Brain microvascular endothelial cell (primary cell): ENCODE measurements around the gene SLC41A1.

Experiments
- DNase-seq: peaks from one replicate; pipeline ENCODE4 v3.0.0-alpha.2; 2020
- H3K27ac ChIP-seq: fragments of 250-450 bp; sonication (Bioruptor Pico); 2 replicates; pipeline ENCODE4 v1.5.1; 2020; ENCODE audit warnings: mild to moderate bottlenecking, moderate library complexity
- H3K27me3 ChIP-seq: fragments of 250-450 bp; sonication (Bioruptor Pico); replicated peaks from 2 replicates; pipeline ENCODE4 v1.5.1; 2020; ENCODE audit warnings: mild to moderate bottlenecking
- H3K36me3 ChIP-seq: fragments of 250-450 bp; sonication (Bioruptor Pico); replicated peaks from 2 replicates; pipeline ENCODE4 v1.5.1; 2020; ENCODE audit warnings: mild to moderate bottlenecking
- H3K4me3 ChIP-seq: 2 replicates; pipeline ENCODE4 v1.5.1; 2011; ENCODE audit warnings: low read depth, mild to moderate bottlenecking, control low read depth, low read length, moderate library complexity
- in situ Hi-C: cut with HindIII; loops from 2 replicates; pipeline ENCODE4 v1.10.0; 2017; ENCODE audit warnings: low sequenced_read_pairs, low pct_ligation_motif_present
- TF ChIP-seq, protein P1 (sequence below): IDR thresholded peaks from 2 replicates; pipeline ENCODE4 v1.5.1; 2011; ENCODE audit warnings: low read depth, mild to moderate bottlenecking, moderate library complexity, low read length, control low read depth, inconsistent platforms; ENCODE audit errors: missing control alignments

The SLC41A1 gene

DNA sequence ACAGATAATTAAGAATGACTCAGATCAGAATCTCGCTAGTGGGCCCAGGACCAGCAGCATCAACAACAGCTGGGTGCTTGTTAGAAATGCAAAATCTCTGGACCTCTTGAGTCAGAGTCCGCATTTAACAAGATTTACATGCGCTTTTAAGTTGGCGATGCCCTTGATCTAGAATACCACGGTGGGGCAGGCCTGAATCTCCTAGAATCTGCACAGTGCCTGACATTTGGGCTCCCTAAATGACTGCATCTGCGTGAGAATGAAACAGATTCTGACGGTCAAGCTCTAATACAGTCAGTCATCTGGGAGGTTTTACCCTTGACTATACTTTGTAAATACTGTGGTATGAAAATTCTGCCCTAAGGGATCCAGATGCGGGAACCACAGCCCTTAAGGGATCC lies 20.5 kb downstream of the SLC41A1 start:
- Histone ChIP-seq H3K4me3 (no peak overlapping the region), H3K27me3 (no peaks in the 10 kb centered on the region), H3K36me3 (peaks cover 8% of the 10 kb centered on the region), H3K27ac (no peak overlapping the region)
- TF ChIP-seq, protein P1, sequence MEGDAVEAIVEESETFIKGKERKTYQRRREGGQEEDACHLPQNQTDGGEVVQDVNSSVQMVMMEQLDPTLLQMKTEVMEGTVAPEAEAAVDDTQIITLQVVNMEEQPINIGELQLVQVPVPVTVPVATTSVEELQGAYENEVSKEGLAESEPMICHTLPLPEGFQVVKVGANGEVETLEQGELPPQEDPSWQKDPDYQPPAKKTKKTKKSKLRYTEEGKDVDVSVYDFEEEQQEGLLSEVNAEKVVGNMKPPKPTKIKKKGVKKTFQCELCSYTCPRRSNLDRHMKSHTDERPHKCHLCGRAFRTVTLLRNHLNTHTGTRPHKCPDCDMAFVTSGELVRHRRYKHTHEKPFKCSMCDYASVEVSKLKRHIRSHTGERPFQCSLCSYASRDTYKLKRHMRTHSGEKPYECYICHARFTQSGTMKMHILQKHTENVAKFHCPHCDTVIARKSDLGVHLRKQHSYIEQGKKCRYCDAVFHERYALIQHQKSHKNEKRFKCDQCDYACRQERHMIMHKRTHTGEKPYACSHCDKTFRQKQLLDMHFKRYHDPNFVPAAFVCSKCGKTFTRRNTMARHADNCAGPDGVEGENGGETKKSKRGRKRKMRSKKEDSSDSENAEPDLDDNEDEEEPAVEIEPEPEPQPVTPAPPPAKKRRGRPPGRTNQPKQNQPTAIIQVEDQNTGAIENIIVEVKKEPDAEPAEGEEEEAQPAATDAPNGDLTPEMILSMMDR: no peak
- no peak for DNase-seq
- in situ Hi-C loops: loop anchor here (25.0 kb wide), 1 partner anchor 320 kb away; the partner anchor contains the start of gene AVPR1B

DNA sequence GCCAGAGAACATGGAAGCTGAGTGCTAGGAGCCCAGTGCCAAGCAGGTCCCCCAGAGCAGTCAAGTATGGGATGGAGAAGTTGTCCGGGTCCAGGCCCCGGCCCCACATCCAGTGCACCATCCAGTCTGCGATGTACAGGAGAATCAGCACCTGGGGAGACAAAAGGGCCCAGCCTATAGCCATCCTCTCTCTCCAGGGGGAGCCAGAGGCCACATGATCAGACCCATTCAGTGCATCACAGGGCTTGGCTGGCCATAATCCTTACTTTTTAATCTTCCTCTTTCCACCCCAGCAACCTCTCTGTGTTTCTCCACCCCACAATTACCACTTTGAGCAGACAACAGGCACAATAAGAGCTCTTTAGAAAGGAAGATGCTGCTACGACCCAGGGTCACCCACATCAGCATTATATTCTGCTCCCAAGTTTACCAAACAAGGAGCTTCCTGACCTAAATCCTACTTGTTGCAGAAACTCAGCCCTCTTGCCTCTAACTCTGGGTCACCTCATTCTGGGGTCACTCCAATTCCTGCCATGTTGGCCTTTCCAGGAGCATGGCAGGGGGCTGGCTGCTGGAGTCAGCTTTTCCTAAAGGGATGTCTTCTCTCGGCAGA lies 21.3 kb downstream of the SLC41A1 start:
- in situ Hi-C loops: loop anchor here (25.0 kb wide), 1 partner anchor 321 kb away; the partner anchor contains the start of gene AVPR1B

DNA sequence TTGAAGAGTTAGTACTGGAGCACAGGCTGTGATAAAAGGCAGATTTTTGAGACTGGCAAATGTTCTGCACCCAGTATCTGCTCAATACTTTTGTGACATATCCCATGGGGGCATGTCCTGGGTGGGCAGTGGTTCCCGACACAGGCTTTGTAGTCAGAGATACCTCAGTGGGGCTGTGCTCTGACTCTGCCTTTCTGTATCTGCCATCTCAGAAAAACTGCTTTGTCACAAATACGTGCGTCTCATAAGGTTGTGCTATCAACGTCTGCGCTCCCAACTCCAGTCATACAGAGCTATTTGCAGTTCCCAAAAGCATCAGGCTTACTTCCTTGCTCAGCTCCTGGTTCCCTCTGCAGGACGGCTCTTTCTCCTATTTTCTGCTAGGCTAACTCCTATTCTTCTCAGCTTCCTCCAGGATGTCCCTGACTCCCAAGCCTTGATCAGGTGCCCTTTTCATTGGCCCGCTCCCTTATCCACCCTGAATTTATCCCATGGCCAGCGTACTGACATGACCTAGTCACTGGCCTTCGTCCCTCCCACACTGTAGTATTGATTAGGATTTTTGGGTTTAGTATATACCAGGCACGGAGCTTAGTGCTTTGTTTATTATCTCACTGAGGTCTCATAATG lies 25.6 kb downstream of the SLC41A1 start:
- H3K27ac ChIP-seq: no peak overlapping the region
- in situ Hi-C loops: loop anchor here (25.0 kb wide), 1 partner anchor 325 kb away; the partner anchor contains the start of gene AVPR1B
- TF ChIP-seq, protein P1: no peak
- no peak overlapping the region for H3K4me3 ChIP-seq
- H3K36me3 ChIP-seq: peaks cover 2% of the 10 kb centered on the region
- H3K27me3 ChIP-seq: no peaks in the 10 kb centered on the region
- no peak for DNase-seq

More for the DNA sequence above, 21.3 kb downstream of the SLC41A1 start:
- Histone ChIP-seq H3K27ac (no peak overlapping the region), H3K27me3 (no peaks in the 10 kb centered on the region), H3K36me3 (peaks cover 8% of the 10 kb centered on the region), H3K4me3 (no peak overlapping the region)
- TF ChIP-seq, protein P1: peak; percentile 92
- DNase-seq: peak; percentile 53

DNA sequence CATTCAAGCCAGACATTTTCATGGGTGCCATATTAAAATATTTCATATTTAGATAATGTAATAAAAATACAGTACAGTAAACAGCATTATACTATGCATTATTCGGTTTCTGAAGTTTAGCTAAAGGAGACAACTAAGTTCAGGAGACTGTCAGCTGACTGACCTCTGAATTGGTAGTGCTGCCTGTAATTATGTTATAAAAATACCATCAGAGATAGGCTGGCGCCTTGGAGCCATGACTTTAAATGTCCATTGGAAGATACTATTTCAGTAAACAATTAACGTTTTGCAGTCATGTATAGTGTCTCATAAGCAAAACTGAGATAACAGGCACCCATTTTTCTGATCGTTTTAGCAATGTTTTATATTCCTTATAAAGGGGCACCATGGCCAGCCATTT lies 26.4 kb downstream of the SLC41A1 start:
- no peaks in the 10 kb centered on the region for H3K27me3 ChIP-seq
- in situ Hi-C loops: loop anchor here (25.0 kb wide), 1 partner anchor 326 kb away; the partner anchor contains the start of gene AVPR1B
- H3K36me3 ChIP-seq: no peaks in the 10 kb centered on the region
- no peak overlapping the region for H3K27ac ChIP-seq
- no peak overlapping the region for H3K4me3 ChIP-seq
- TF ChIP-seq, protein P1: no peak
- no peak for DNase-seq

DNA sequence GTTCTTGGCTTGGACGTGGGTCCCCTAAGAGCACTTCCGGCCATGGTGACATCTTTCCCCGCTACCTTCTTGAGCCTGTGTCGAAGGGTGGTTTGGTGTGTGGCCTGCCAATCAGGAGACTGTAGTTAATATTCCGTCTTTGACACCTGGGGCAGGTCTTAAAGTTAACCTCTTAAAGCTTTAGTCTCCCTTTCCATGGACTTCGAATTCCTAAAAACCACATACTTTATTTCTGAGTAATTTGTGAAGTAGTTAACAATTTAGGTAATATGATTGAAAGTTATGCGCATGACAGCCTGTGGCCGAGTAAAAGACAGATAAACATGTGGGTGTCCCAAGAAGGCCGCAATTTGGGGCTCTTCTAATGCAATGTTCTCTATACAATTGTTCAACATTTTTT lies 27.6 kb downstream of the SLC41A1 start:
- H3K36me3 ChIP-seq: no peaks in the 10 kb centered on the region
- no peak for DNase-seq
- TF ChIP-seq, protein P1: no peak
- H3K27me3 ChIP-seq: no peaks in the 10 kb centered on the region
- H3K27ac ChIP-seq: no peak overlapping the region
- in situ Hi-C loops: loop anchor here (25.0 kb wide), 1 partner anchor 327 kb away; the partner anchor contains the start of gene AVPR1B
- no peak overlapping the region for H3K4me3 ChIP-seq
